ENCODE data around the gene LMNTD1. TPM values are rescaled to one million over a fixed set of nuclear protein-coding genes. Genes with fewer than 3 reads are reported as not detected.
A peak's percentile ranks its signal among the peaks of the same experiment; 100 is the strongest.

LMNTD1 gene
- total and polyA plus RNA-seq, 9 of the 15 experiments (the other 6 are each of a cell fraction or from before 2014, with no cell fraction given), result not detected

- Histone ChIP-seq H3K4me3 (no peak overlapping the region), H3K9ac (ENCODE audit: insufficient read depth in 1 of 2, low read depth in 2 of 2, low read length in 2 of 2) (no peak overlapping the region), H3K36me3 (ENCODE audit: control insufficient read depth, insufficient read depth, low read length) (no peaks in the 10 kb centered on the region), H3K9me1 (ENCODE audit: control insufficient read depth, insufficient read depth, low read length) (no peaks in the 10 kb centered on the region), H3K9me3 (replicated peaks; ENCODE audit: control insufficient read depth, insufficient read depth, low read depth, low read length) (no peaks in the 10 kb centered on the region), H3K4me2 (ENCODE audit: insufficient read depth, low read length) (no peak overlapping the region), H3K4me1 (replicated peaks in 1 of 2; ENCODE audit: control insufficient read depth in 2 of 2, insufficient read depth in 2 of 2, low read length in 2 of 2) (no peaks in the 10 kb centered on the region), H2AFZ (ENCODE audit: low read depth, low read length) (no peak overlapping the region), H3K79me2 (ENCODE audit: control insufficient read depth, insufficient read depth, low read length) (no peaks in the 10 kb centered on the region), H3K27ac (ENCODE audit: extremely low read depth, low read depth, low read length) (no peak overlapping the region), H3K27me3 (ENCODE audit: control insufficient read depth in 2 of 2, insufficient read depth in 2 of 2, low read length in 2 of 2) (no peaks in the 10 kb centered on the region; a peak in 1 of 5 replicates), H4K20me1 (replicated peaks; ENCODE audit: control insufficient read depth, insufficient read depth, low read length) (no peaks in the 10 kb centered on the region)
- 0% methylated on average over 5 of the region's 5 CpGs for WGBS (ENCODE audit: insufficient coverage, low coverage, missing lambda C conversion rate)
- ATAC-seq, result no peak
- POLR2A ChIA-PET, result interaction anchor here (0.7 kb wide), 1 partner anchor 14 kb away, joined by 3 read pairs; no protein-coding TSS in a partner anchor
- DNase-seq (ENCODE audit: extremely low read depth in 1 of 4, low spot score in 3 of 4), result no peak
- BruUV-seq (replicated peaks), result no TSS peak
- TF ChIP-seq ZFP36 (IDR thresholded peaks at IDR 0.05; ENCODE audit: low read depth, low read length, partially characterized antibody), result peak; percentile 13
- TF ChIP-seq MNT (conservative IDR thresholded peaks at IDR 0.05), result no peak
- FAIRE-seq, result no peak
- CTCF ChIA-PET (ENCODE audit: low intra/inter-chr PET ratio), result no interaction called here
- intact Hi-C loops (cut with micrococcal nuclease) (no loop called here), in situ Hi-C loops (cut with MboI) (no loop called here)
These were observed 39.8 kb upstream of the LMNTD1 start for GRCh38 chr12:25592725-25593495.

GRCh38 chr12:25591144-25591543 lies 38.1 kb upstream of the LMNTD1 start:
- CTCF ChIA-PET (ENCODE audit: low intra/inter-chr PET ratio), result no interaction called here
- Histone ChIP-seq H3K4me2 (ENCODE audit: insufficient read depth, low read length) (no peak overlapping the region), H3K9me1 (ENCODE audit: control insufficient read depth, insufficient read depth, low read length) (no peaks in the 10 kb centered on the region), H3K4me1 (replicated peaks in 1 of 2; ENCODE audit: control insufficient read depth in 2 of 2, insufficient read depth in 2 of 2, low read length in 2 of 2) (no peaks in the 10 kb centered on the region), H3K9me3 (replicated peaks; ENCODE audit: control insufficient read depth, insufficient read depth, low read depth, low read length) (no peaks in the 10 kb centered on the region), H3K27ac (ENCODE audit: extremely low read depth, low read depth, low read length) (no peak overlapping the region), H3K36me3 (ENCODE audit: control insufficient read depth, insufficient read depth, low read length) (no peaks in the 10 kb centered on the region), H3K9ac (ENCODE audit: insufficient read depth in 1 of 2, low read depth in 2 of 2, low read length in 2 of 2) (no peak overlapping the region), H2AFZ (ENCODE audit: low read depth, low read length) (no peak overlapping the region), H3K27me3 (ENCODE audit: control insufficient read depth in 2 of 2, insufficient read depth in 2 of 2, low read length in 2 of 2) (no peaks in the 10 kb centered on the region; a peak in 1 of 5 replicates), H3K4me3 (no peak overlapping the region), H4K20me1 (replicated peaks; ENCODE audit: control insufficient read depth, insufficient read depth, low read length) (no peaks in the 10 kb centered on the region), H3K79me2 (ENCODE audit: control insufficient read depth, insufficient read depth, low read length) (no peaks in the 10 kb centered on the region)
- FAIRE-seq (no peak), DNase-seq (ENCODE audit: extremely low read depth in 1 of 4, low spot score in 3 of 4) (no peak), ATAC-seq (no peak)
- POLR2A ChIA-PET, result no interaction called here
- intact Hi-C loops (cut with micrococcal nuclease) (no loop called here), in situ Hi-C loops (cut with MboI) (no loop called here)
- no TSS peak for BruUV-seq (replicated peaks)
- TF ChIP-seq RAD21 (CRISPR knock-in tag; conservative IDR thresholded peaks at IDR 0.05 in 1 of 2, IDR thresholded peaks at IDR 0.05 in 1 of 2), result peak; percentile 35 to 54; a peak in 3 of 4 replicates
- no peak for TF ChIP-seq DMBX1 (CRISPR knock-in tag; IDR thresholded peaks at IDR 0.05; ENCODE audit: borderline replicate concordance)
- TF ChIP-seq CTCF (IDR thresholded peaks at IDR 0.05 in 2 of 3, conservative IDR thresholded peaks at IDR 0.05 in 1 of 3; ENCODE audit: insufficient read depth in 2 of 3, low read depth in 1 of 3, low read length in 3 of 3), result peak in 1 of 3 experiments; percentile 15; a peak in 1 of 6 replicates
- no peak for TF ChIP-seq ZNF395 (CRISPR knock-in tag; IDR thresholded peaks at IDR 0.05)

Measured in K562 (cell line).